GM23248 (cell line): ENCODE measurements around the gene ENTHD1.

Experiments used
- EZH2 ChIP-seq: fragments of 200-600 bp; sonication (generic); IDR thresholded peaks from 2 replicates; pipeline ENCODE4 v1.6.1; 2018; ENCODE audit warnings: antibody characterized with exemption, mild to moderate bottlenecking; ENCODE audit not compliant: insufficient read depth, poor library complexity, severe bottlenecking
- EZH2phosphoT487 ChIP-seq: fragments of 200-600 bp; sonication (generic); IDR thresholded peaks from 2 replicates; pipeline ENCODE4 v1.6.1; 2018; ENCODE audit warnings: antibody characterized with exemption, moderate library complexity, mild to moderate bottlenecking, low read depth; ENCODE audit not compliant: insufficient read depth

DNA sequence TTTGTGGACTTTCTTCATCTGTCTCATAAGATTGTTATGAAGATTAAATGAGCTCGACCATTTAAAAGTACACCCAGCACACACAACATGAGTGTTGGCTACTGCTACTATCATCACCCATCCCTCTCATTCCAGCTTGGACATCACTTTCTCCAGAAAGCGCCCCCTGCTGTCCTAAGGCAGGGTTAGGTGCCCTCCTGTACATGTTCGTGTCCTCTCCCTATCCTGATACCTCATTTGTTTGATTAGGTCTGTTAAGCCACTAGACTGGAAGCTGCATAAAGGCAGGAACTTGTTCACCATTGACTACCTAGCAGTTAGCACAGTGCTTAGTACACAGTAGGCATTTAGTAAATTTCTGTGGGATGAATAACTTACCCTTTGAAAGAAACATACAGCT lies 85.5 kb downstream of the ENTHD1 start:
- no peak for TF ChIP-seq EZH2
- TF ChIP-seq EZH2phosphoT487: no peak
